DOHH2 (cell line): Measurements from ENCODE around the gene CTXN3.

ENCODE experiments used
- H3F3A ChIP-seq: fragments of 200-600 bp; sonication (generic), shearing (Covaris generic); 2 replicates; pipeline ENCODE4 v1.6.0; 2016; ENCODE audit warnings: antibody characterized with exemption, mild to moderate bottlenecking; ENCODE audit not compliant: control insufficient read depth, insufficient read depth
- H3K27ac ChIP-seq: fragments of 200-600 bp; sonication (generic); 2 replicates; pipeline ENCODE4 v1.5.1; 2014; ENCODE audit warnings: low read depth, mild to moderate bottlenecking, low read length, moderate library complexity
- H3K27me3 ChIP-seq: fragments of 200-600 bp; sonication (generic); 2 replicates; pipeline ENCODE4 v1.6.1; 2014; ENCODE audit warnings: mild to moderate bottlenecking, low read length, mixed read lengths; ENCODE audit not compliant: control insufficient read depth
- H3K36me3 ChIP-seq: fragments of 200-600 bp; sonication (generic); 2 replicates; pipeline ENCODE4 v1.6.1; 2014; ENCODE audit warnings: mild to moderate bottlenecking, low read length, moderate library complexity, mixed read lengths; ENCODE audit not compliant: control insufficient read depth
- H3K4me1 ChIP-seq: fragments of 200-600 bp; sonication (generic); 2 replicates; pipeline ENCODE4 v1.6.1; 2014; ENCODE audit warnings: mild to moderate bottlenecking, low read length, mixed read lengths; ENCODE audit not compliant: control insufficient read depth
- H3K4me2 ChIP-seq: fragments of 200-600 bp; sonication (generic); 2 replicates; pipeline ENCODE4 v1.6.0; 2014; ENCODE audit warnings: mild to moderate bottlenecking, low read length, moderate library complexity
- H3K4me3 ChIP-seq: fragments of 200-600 bp; sonication (generic); 2 replicates; pipeline ENCODE4 v1.5.1; 2014; ENCODE audit warnings: mild to moderate bottlenecking, low read length, mixed read lengths
- H3K79me2 ChIP-seq: fragments of 200-600 bp; sonication (generic); 2 replicates; pipeline ENCODE4 v1.6.1; 2014; ENCODE audit warnings: mild to moderate bottlenecking, low read length, mixed read lengths; ENCODE audit not compliant: control insufficient read depth
- H3K9me2 ChIP-seq: fragments of 200-600 bp; sonication (generic); replicated peaks from 2 replicates; pipeline ENCODE4 v1.6.1; 2014; ENCODE audit warnings: mild to moderate bottlenecking, low read length, mixed read lengths; ENCODE audit not compliant: control insufficient read depth
- H3K9me3 ChIP-seq: fragments of 200-600 bp; sonication (generic); 2 replicates; pipeline ENCODE4 v1.6.1; 2014; ENCODE audit warnings: antibody characterized with exemption, low read length, mixed read lengths; ENCODE audit not compliant: control insufficient read depth, insufficient read depth
- H4K20me1 ChIP-seq: fragments of 200-600 bp; sonication (generic); 2 replicates; pipeline ENCODE4 v1.6.0; 2014; ENCODE audit warnings: low read depth, mild to moderate bottlenecking, antibody characterized with exemption, low read length, moderate library complexity; ENCODE audit not compliant: control insufficient read depth, insufficient read depth
- CTCF ChIP-seq: fragments of 200-600 bp; sonication (generic); IDR thresholded peaks from one replicate; pipeline ENCODE4 v1.5.1; 2014; ENCODE audit warnings: antibody characterized with exemption, mild to moderate bottlenecking, low read depth, low read length; ENCODE audit not compliant: poor library complexity, severe bottlenecking
- EZH2phosphoT487 ChIP-seq: fragments of 200-600 bp; sonication (generic); IDR thresholded peaks from 2 replicates; pipeline ENCODE4 v1.6.1; 2017; ENCODE audit warnings: borderline replicate concordance, mild to moderate bottlenecking, antibody characterized with exemption, low read length, moderate library complexity, mixed read lengths

CTXN3 gene

DNA sequence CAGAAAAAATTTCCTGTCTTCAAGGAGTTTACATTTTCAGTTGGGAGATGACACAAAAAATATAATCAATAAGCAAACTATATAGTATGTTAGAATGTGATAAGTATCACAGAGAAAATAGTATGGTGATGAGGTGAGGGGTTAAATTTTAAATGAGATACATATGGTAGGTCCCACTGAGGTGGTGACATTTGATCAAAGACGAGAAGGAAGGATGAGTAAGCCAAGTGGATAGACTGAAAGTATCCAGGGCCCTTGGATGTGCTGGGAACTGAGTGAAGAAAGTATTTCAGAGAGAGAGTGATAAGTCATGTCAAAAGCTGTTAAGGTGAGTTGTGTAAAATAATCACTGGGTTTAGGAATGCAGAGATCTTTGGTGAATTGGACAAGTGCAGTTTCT, 57.8 kb downstream of the CTXN3 start:
- Histone ChIP-seq H3K9me3 (no peaks in the 10 kb centered on the region), H3K27me3 (no peaks in the 10 kb centered on the region), H3K9me2 (no peaks in the 10 kb centered on the region), H3K36me3 (no peaks in the 10 kb centered on the region), H4K20me1 (no peaks in the 10 kb centered on the region), H3F3A (no peaks in the 10 kb centered on the region), H3K4me3 (no peak overlapping the region), H3K79me2 (no peaks in the 10 kb centered on the region), H3K27ac (no peak overlapping the region), H3K4me2 (no peak overlapping the region), H3K4me1 (no peaks in the 10 kb centered on the region)
- TF ChIP-seq EZH2phosphoT487: no peak
- no peak for TF ChIP-seq CTCF

GRCh38 chr5:127707209-127707608, 58.3 kb downstream of the CTXN3 start:
- Histone ChIP-seq H3K4me2 (no peak overlapping the region), H3K79me2 (no peaks in the 10 kb centered on the region), H3K9me3 (no peaks in the 10 kb centered on the region), H3K9me2 (no peaks in the 10 kb centered on the region), H3F3A (no peaks in the 10 kb centered on the region), H3K36me3 (no peaks in the 10 kb centered on the region), H3K27ac (no peak overlapping the region), H3K4me3 (no peak overlapping the region), H3K4me1 (no peaks in the 10 kb centered on the region), H3K27me3 (no peaks in the 10 kb centered on the region), H4K20me1 (no peaks in the 10 kb centered on the region)
- TF ChIP-seq CTCF (no peak), EZH2phosphoT487 (no peak)
